ENCODE data around the gene ARID5B.

ARID5B gene

DNA sequence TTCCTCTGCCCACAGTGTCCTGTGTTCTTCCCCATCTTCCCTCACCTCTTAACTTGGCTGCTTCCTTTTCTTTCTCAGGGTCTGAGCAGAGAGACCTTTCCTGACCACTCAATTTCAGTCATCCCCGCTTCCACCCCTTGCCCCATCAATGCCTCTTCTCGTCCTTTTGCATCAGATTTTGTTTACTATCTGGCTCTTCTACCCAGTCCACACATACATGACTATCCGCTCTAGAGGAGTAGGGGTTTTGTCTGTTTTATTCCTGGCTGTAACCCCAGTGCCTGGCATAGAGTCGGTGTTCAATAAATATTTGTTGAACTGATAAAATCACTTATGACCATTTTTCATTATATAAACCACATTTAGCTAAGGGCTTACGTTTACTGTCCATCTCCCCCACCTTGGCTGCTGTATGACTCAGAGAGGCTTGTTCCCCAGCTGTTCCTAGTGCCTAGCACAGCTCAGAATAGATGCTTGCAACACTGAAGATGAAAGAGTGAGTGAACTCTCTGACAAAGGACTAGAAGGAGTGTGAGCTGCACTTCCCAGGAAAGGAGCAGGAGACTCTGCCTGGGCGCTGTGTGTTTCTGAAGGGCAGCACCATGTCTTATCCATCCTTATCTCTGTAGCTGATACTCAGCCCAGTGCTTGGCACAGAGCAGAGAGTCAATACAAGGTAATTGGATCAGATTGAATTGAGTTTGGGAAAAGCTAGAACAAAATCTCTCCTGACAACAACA is 21.9 kb downstream of the ARID5B start:
- TF ChIP-seq POLR2A (IDR thresholded peaks at IDR 0.05; ENCODE audit: low read length) (no peak), GATA1 (IDR thresholded peaks at IDR 0.05; ENCODE audit: low read depth, low read length) (no peak)

DNA sequence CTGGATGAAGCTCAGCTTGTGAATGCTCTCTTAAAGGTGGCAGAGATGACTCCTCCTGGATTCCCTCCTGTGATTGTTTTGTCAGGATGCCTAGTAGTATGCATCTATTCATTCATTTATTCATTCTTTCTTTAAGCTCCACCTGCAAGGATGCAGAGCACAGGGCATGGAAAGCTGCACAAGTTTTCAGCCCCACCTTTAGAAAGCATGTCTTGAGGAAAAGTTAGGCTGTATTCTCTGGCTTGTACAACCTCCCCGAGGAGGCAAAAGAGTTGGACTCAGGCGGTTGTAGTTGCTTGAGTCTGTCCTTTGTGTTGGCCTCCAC is 22.4 kb downstream of the ARID5B start:
- no peak for DNase-seq
- TF ChIP-seq POLR2A (IDR thresholded peaks at IDR 0.05; ENCODE audit: low read length) (no peak), GATA1 (IDR thresholded peaks at IDR 0.05; ENCODE audit: low read depth, low read length) (no peak)

More for the DNA sequence above, 21.9 kb downstream of the ARID5B start:
- no peak for DNase-seq

DNA sequence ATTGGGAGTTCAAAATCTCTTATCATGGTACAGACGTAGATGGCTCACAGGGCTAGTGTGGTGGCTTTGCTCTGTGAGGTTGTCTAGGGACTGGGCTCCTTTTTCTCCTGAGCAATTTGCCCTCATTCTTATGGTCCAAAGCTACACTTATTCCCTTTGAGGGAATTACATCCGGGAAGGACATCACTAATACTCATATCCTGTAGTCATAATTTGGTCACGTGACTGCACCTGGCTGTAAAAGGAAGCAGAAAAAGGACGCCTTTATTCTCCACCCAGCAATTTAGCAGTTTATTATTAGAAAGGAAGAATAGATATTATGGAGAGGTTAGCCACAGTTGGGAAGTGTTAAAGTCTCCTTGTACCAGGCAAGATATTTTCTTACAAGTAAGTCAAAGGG is 28.1 kb downstream of the ARID5B start:
- no peak for DNase-seq
- TF ChIP-seq GATA1 (IDR thresholded peaks at IDR 0.05; ENCODE audit: low read depth, low read length) (no peak), POLR2A (IDR thresholded peaks at IDR 0.05; ENCODE audit: low read length) (no peak)

DNA sequence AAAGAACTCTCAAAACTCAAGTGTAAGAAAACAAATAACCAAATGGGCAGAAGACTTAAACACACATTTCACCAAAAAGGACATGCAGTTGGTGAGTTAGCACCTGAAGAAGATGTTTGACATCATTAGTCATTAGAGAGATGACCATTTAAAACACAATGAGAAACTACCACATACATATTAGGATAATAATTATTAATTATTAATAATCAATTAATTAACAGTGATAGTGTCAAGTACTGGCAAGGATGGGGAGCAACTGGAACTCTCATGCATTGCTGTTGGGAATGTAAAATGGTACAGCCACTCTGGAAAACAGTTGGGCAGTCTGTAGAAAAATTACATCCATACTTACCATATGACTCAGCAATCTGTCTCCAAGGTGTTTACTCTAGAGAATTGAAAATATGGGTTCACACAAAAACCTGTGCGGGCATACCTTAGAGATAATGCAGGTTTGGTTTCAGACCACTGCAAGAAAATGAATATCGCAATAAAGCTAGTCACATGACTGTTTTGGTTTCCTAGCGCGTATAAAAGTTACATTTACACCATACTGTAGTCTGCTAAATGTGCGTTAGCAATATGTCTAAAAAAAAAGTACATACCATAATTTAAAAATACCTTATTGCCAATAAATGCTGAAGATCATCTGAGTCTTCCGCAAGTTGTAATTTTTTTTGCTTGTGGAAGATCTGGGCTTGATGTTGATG is 30.3 kb downstream of the ARID5B start:
- TF ChIP-seq POLR2A (IDR thresholded peaks at IDR 0.05; ENCODE audit: low read length) = no peak
- TF ChIP-seq GATA1 (IDR thresholded peaks at IDR 0.05; ENCODE audit: low read depth, low read length) = no peak
- no peak for DNase-seq

DNA sequence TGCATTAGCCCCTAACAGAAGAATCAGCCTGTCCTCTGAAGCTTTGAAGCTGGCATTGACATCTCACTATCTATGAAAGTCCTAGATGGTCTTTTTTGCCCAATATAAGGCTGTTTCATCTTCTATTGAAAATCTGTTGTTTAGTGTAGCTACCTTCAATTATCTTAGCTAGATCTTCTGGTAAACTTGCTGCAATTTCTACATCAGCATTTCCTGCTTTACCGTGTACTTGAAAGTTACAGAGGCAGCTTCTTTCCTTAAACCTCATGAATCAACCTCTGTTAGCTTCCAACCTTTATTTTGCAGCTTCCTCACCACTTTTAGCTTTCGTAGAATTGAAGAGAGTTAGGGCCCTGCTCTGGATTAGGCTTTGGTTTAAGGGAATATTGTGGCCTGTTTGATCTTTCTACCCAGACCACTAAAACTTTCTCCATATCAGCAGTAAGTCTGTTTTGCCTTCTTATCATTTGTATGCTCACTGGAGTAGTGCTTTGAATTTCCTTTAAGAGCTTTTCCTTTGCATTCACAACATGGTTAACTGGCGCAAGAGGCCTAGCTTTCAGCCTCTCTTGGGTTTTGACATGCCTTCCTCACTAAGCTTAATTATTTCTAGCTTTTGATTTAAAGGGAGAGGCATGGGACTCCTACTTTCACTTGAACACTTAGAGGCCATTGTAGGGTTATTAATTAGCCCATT is 32.5 kb downstream of the ARID5B start:
- no peak for TF ChIP-seq GATA1 (IDR thresholded peaks at IDR 0.05; ENCODE audit: low read depth, low read length)
- DNase-seq = no peak

DNA sequence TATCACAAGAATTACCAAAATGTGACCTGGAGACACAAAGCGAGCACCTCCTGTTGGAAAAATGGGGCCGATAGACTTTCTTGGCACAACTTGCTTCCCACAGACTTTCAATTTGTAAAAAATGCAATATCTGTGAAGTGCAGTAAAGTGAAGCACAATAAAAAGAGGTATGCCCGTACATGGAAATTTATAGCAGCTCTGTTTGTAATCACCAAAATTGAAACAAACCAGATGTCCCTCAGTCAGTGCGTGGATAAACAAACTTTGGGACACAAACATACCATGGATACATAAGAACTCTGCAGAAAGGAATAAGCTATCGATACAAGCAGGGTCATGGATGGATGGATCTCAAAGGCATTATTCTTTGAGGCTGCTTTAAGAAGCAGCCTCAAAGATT is 33.6 kb downstream of the ARID5B start:
- TF ChIP-seq POLR2A (IDR thresholded peaks at IDR 0.05; ENCODE audit: low read length) = no peak
- no peak for DNase-seq

DNA sequence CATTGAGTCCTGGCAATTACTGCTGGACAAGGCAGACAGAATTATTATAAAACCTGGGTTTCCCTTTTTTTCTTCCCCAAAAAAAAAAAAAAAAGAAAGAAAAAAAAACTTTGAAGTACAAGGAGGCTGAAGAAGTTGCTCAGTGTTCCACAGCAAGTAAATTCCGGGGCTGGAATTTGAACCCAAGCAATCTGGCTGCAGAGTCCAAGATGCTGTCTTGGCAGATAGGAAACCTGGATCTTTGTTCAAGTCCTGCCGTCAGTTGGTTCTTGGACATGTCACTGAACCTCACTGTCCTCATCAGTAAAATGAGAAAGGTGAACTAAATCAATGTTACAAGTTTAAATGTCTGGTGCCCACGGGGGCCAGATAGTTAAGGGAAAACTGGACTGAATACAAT is 35.3 kb downstream of the ARID5B start:
- no peak for TF ChIP-seq POLR2A (IDR thresholded peaks at IDR 0.05; ENCODE audit: low read length)
- TF ChIP-seq GATA1 (IDR thresholded peaks at IDR 0.05; ENCODE audit: low read depth, low read length) = no peak
- no peak for DNase-seq

DNA sequence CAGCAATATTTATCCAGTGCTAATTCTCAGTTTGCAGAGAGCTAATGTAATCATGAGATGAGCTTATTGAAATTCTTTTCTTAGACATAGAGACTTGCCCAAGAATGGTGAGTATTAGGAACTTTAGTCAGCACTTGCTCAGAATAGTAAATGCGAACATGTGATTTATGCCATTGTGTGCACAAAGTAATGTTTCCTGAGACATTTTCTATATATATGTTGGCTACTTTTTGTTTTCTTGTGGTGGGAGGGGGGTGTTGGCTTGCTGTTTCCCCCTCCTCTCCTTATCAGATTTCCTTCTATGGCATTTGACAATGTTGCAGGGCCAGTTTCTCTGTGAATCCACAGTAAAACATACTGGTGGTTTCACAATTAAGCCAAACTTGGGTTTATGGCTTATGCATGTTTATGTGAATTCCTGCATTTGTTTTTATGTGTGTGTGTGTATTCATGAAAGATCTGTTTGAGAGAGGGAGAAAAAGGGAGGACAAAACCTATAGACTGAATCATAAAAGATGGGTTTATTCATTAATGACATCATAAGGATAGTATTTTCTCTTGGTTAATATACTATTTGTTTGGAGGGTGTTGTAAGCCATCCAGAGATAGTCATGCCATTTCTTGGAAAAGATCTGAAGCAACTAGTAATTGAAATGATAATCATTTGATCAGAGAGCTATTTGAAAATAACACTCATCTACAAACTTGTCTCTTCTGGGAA is 36.3 kb downstream of the ARID5B start:
- no peak for TF ChIP-seq GATA1 (IDR thresholded peaks at IDR 0.05; ENCODE audit: low read depth, low read length)
- TF ChIP-seq POLR2A (IDR thresholded peaks at IDR 0.05; ENCODE audit: low read length) = no peak
- no peak for DNase-seq

DNA sequence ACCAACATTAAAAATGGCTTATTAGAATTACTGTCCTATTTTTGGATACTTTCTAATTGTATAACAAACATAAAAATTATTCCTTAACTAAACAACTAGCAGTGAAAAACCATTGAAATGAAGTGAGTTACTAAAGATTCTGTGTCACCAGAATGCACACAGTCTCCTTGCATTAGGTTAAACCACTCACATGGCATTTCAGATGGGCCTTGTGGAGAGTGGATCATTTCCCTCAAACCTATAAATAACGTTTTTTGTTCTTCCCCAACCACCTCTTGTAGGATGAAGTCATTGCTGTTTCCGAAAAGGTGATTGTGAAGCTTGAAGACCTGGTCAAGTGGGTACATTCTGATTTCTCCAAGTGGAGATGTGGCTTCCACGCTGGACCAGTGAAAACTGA is 38.4 kb downstream of the ARID5B start:
- TF ChIP-seq POLR2A (IDR thresholded peaks at IDR 0.05; ENCODE audit: low read length) (no peak), GATA1 (IDR thresholded peaks at IDR 0.05; ENCODE audit: low read depth, low read length) (no peak)
- no peak for DNase-seq

DNA sequence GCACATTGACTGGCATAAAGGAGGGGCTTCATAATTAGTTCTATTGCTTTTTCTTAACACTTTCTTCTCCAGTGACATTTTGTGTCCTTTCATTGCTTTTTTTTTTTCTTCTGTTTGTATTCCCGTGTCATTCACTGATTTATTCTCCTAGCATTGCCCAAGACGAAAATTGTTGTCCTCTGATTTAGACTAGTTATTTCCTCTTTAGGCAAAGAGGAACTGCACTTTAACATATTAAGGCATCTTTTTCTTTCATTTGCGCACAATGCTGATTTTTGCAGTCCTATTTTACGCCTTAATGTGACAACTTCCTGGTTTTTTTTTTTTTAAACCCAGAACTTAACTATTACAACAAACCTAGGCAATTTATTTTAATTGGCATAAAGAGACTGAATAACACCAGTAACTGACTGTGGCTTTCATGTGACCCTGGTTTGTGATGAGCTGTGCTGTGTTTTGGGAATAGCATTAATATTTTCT is 39.7 kb downstream of the ARID5B start:
- no peak for DNase-seq
- TF ChIP-seq GATA1 (IDR thresholded peaks at IDR 0.05; ENCODE audit: low read depth, low read length) (no peak), POLR2A (IDR thresholded peaks at IDR 0.05; ENCODE audit: low read length) (no peak)

DNA sequence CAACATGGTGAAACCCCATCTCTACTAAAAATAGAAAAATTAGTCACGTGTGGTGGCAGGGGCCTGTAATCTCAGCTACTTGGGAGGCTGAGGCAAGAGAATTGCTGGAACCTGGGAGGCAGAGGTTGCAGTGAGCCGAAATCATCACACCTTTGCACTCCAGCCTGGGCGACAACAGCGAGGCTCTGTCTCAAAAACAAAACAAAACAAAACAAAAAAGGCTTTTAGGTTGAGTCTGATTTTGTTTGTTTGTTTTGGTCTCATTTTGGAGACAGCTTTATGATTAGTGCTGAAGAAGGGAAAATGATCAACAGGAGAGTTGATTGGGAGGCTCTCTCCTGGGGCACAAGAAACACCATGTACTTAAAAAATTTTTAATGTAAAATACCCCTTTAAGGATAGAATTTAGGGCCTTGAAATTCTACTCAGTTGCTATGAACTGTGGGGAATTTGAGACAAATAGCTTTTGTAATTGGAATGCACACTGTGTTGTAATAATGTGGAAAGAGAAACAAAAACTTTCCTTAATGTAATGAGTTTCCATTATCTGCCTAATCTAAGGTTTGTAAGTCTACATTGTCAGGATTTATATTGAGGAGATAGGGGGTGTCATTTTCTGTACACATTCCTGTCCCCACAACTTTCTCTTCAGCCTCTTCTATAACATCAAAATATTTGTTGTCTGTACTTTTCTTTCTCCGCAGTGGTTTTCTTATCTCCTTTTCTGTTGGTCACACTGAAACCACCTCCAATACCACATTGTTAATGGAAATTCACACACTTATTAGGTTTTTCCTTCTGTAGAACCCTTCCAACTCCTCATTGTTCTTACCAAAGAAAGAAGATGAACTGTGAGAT is 41.3 kb downstream of the ARID5B start:
- TF ChIP-seq POLR2A (IDR thresholded peaks at IDR 0.05; ENCODE audit: low read length) (no peak), GATA1 (IDR thresholded peaks at IDR 0.05; ENCODE audit: low read depth, low read length) (no peak)
- DNase-seq = no peak

DNA sequence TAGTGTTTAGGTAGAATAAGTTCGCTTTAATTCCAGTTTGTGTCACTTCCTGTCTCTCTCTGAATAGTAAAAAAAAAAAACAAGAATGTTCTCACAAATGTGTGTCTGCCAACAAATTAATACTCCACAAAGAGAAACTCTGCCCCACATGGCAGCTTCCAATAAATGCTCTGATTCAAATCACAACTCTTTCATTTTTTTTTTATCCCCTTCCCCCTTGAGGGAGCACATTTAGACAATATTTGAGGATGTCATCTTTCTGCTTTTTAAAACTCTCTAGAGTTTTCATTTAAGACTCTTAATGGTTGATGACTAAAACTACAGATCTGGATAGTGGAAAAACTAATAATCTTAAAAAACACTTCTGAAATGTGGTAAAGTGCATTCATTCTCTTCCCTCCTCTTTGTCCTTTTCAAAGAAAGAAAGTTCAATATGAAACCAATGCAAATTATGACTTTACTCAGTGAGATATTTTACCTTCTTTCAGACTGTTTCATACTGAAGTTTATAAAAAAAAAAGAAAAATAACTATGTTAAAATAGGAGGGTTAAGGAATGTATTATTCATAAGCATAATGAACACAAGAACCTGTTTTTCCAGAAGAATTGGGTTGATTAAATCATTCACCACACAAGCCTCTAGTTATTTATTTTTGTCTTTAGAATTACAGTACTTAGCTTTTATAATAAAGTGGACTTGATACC is 42.3 kb downstream of the ARID5B start:
- TF ChIP-seq GATA1 (IDR thresholded peaks at IDR 0.05; ENCODE audit: low read depth, low read length) (no peak), POLR2A (IDR thresholded peaks at IDR 0.05; ENCODE audit: low read length) (no peak)
- DNase-seq = no peak
